Right lung (tissue), 5 donors: ENCODE data around the gene HK1. TPM values are rescaled to one million over a fixed set of nuclear protein-coding genes. Genes with fewer than 3 reads are reported as not detected.
A peak's percentile ranks its signal among the peaks of the same experiment; 100 is the strongest.
"Not testable (repeated sequence)": the region's sequence is repeated elsewhere in the genome, so short reads cannot be mapped to it uniquely, and the experiment has no call there.

ENCODE experiments used
- DNase-seq, 2 donors: peaks; one replicate each; pipeline ENCODE4 v3.0.0-alpha.2; 2013
- polyA plus RNA-seq, 5 donors: library from polyadenylated mRNA; unstranded; fragments of 120-200 nt; gene quantifications; one replicate each; pipeline versions ENCODE4 v1.2.1 to v1.2.3, GENCODE V29; 2013; ENCODE audit warnings: inconsistent platforms in 1 of 5, low replicate concordance in 1 of 5; ENCODE audit not compliant: insufficient read length in 5 of 5, insufficient read depth in 1 of 5

HK1 gene
- polyA plus RNA-seq, 5 donors: 45.5 to 62.7 (median 53.4) TPM

GRCh38 chr10:69446650-69447151 lies 168.4 kb downstream of the HK1 start:
- no peak for DNase-seq

GRCh38 chr10:69449841-69450240 lies 171.5 kb downstream of the HK1 start:
- no peak for DNase-seq

GRCh38 chr10:69450395-69450794 lies 172.1 kb downstream of the HK1 start:
- not testable (repeated sequence) for DNase-seq

- peak; percentile 86 to 87 for DNase-seq
These were observed 173.0 kb downstream of the HK1 start, which contains the start of gene TSPAN15 for GRCh38 chr10:69451209-69451783. TSPAN15 (plus strand) TSS chr10:69451465; CDS start chr10:69451595, 130 bp downstream.

Other genes starting within 250 kb of the HK1 start
- 10 to 100 TPM; 25.5 to 37.5 (median 31.3) TPM for gene SRGN, start 190.4 kb upstream of the HK1 start, polyA plus RNA-seq
- gene VPS26A, start 154.3 kb upstream of the HK1 start, polyA plus RNA-seq: 10 to 100 TPM; 55.7 to 87.4 (median 71.6) TPM
- 10 to 100 TPM; 35.1 to 43.3 (median 40.8) TPM for gene SUPV3L1, start 98.3 kb upstream of the HK1 start, polyA plus RNA-seq
- 1 to 10 TPM; 1.1 to 5.5 (median 3.4) TPM for gene HKDC1, start 58.2 kb upstream of the HK1 start, polyA plus RNA-seq
- 1 to 10 TPM in 1 of 5 donors, under 1 TPM in 4; 0.45 to 1.0 (median 0.57) TPM for gene TACR2, start 138.4 kb downstream of the HK1 start, polyA plus RNA-seq
- 10 to 100 TPM; 37.9 to 44.7 (median 43.1) TPM for gene TSPAN15, start 173.0 kb downstream of the HK1 start, polyA plus RNA-seq